HUES6 (cell line): ENCODE measurements around the gene IL12RB1.
"Not testable (repeated sequence)": the region's sequence is repeated elsewhere in the genome, so short reads cannot be mapped to it uniquely, and the experiment has no call there.

Experiments used
- H3K27ac ChIP-seq: 2 replicates; pipeline ENCODE4 v1.7.0; 2013; ENCODE audit warnings: low read depth, mild to moderate bottlenecking, low read length, inconsistent platforms
- H3K27me3 ChIP-seq: 2 replicates; pipeline ENCODE4 v1.6.1; 2013; ENCODE audit warnings: low read length; ENCODE audit not compliant: control insufficient read depth, insufficient read depth
- H3K36me3 ChIP-seq: 2 replicates; pipeline ENCODE4 v1.6.1; 2013; ENCODE audit warnings: low read length; ENCODE audit not compliant: control insufficient read depth, insufficient read depth
- H3K4me1 ChIP-seq: 2 replicates; pipeline ENCODE4 v1.6.1; 2013; ENCODE audit warnings: low read length; ENCODE audit not compliant: control insufficient read depth, insufficient read depth
- H3K4me3 ChIP-seq: 2 replicates; pipeline ENCODE4 v1.5.1; 2013; ENCODE audit warnings: low read depth, low read length
- H3K9ac ChIP-seq: one replicate; pipeline ENCODE4 v1.6.1; 2013; ENCODE audit warnings: mild to moderate bottlenecking, low read length
- H3K9me3 ChIP-seq: 2 replicates; pipeline ENCODE4 v1.6.1; 2013; ENCODE audit warnings: low read depth, low read length; ENCODE audit not compliant: control insufficient read depth, insufficient read depth

Gene IL12RB1

DNA sequence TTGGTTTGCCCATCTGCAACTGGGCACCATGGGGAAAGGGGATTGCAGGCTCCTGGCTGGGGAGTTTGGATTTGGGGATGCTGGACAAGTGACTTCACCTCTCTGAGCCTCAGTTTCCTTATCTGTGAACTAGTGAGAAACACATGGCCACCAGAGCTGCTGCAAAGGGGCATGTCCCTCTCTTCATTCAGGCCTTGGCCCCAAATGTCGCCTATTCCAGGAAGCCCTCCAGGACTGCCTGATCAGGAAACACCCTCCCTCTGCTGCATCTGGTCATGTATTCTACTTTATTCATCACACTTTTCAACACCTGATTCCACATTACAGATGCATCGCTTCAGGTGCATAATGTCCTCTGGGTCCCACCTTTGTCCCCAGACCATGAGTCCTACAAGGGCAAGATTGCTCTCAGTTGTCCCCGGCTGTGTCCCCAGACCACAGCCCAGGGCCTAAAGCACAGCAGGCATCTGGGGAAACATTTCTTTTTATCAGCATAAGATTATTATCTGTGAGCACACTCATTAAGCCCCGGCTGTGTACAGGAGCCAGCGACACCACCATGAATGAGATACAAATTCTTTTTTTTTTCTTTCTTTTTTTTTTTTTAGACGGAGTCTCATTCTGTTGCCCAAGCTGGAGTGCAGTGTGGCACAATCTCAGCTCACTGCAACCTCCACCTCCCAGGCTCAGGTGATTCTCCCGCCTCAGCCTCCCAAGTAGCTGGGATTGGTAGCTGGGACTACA is 41.3 kb downstream of the IL12RB1 start:
- Histone ChIP-seq H3K9me3 (no peaks in the 10 kb centered on the region), H3K4me3 (0 out of 2 replicates have a peak overlapping the region, but pooled peaks have one; percentile 0), H3K9ac (no peak overlapping the region), H3K27ac (no peak overlapping the region), H3K27me3 (no peaks in the 10 kb centered on the region), H3K4me1 (peaks cover 9% of the 10 kb centered on the region; the same call in 1 of the 2 replicates), H3K36me3 (no peaks in the 10 kb centered on the region)

DNA sequence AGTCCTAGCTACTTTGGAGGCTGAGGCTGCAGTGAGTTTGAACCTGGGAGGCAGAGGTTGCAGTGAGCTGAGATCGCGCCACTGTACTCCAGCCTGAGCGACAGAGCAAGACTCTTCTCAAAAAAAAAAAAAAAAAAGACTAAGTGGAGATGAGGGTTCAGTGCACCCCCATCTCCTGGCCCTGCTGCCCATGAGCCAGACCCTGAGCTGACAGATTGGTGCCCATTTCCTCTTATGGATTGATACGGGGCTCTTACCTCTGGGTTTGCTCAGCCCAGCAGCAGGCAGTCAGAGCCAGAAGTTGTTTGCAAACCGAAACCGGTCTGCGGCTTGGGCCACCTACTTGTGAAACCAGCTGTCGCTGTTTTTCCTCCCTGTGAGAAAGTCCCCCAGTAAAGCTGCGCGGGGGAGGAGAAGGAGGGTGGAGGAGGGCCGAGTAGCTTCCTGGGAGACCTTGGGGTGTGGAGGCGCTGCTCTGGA is 41.9 kb downstream of the IL12RB1 start:
- no peaks in the 10 kb centered on the region for H3K9me3 ChIP-seq
- no peak overlapping the region for H3K9ac ChIP-seq
- H3K4me3 ChIP-seq = 0 out of 2 replicates have a peak overlapping the region, but pooled peaks have one; percentile 0
- no peak overlapping the region for H3K27ac ChIP-seq
- peaks cover 9% of the 10 kb centered on the region; the same call in 1 of the 2 replicates for H3K4me1 ChIP-seq
- no peaks in the 10 kb centered on the region for H3K36me3 ChIP-seq
- H3K27me3 ChIP-seq = no peaks in the 10 kb centered on the region

DNA sequence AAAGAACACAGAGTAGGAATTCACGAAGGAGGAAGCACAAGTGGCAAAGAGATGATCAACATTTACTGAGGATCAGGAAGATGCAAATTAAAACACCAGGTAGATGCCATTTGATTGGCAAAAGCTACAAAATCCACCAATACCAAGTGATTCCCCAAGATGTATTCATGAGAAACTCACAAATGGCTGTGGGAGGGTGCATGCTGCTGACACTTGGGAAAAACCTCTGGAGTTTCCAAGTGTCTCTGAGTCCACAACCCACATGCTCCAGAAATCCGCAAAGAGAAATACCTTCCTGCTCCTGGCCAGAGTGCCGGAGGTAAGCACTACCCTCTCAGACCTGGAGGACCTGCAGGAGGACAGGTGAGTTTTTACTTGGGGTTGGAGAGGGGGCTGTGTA is 43.1 kb downstream of the IL12RB1 start:
- no peak overlapping the region for H3K9ac ChIP-seq

DNA sequence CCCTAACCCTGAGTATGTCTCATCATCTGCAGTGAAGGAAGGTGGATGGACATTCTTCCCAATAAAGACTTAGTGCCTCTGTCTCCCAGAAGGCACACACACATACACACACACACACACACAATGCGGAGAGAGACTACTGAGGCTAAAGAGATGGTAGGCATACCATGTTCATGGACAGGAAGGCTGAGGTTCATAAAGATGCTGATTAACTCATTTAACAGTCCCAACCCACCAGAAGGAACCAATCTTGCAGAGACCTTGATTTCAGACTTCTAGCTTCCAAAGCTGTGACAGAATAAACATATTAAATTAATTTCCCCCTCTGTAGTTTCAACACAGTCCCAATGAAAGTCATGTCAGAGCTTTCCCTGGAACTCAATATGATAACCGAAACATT is 45.7 kb downstream of the IL12RB1 start:
- H3K27ac ChIP-seq = no peak overlapping the region
- H3K4me1 ChIP-seq = peaks cover 9% of the 10 kb centered on the region; the same call in 1 of the 2 replicates
- no peaks in the 10 kb centered on the region for H3K9me3 ChIP-seq
- no peak overlapping the region for H3K9ac ChIP-seq
- H3K36me3 ChIP-seq = no peaks in the 10 kb centered on the region
- no peak overlapping the region for H3K4me3 ChIP-seq
- no peaks in the 10 kb centered on the region for H3K27me3 ChIP-seq

More for the DNA sequence above, 43.1 kb downstream of the IL12RB1 start:
- no peak overlapping the region for H3K4me3 ChIP-seq
- no peak overlapping the region for H3K27ac ChIP-seq
- no peaks in the 10 kb centered on the region for H3K9me3 ChIP-seq
- H3K27me3 ChIP-seq = no peaks in the 10 kb centered on the region
- no peaks in the 10 kb centered on the region for H3K36me3 ChIP-seq
- peaks cover 9% of the 10 kb centered on the region; the same call in 1 of the 2 replicates for H3K4me1 ChIP-seq

DNA sequence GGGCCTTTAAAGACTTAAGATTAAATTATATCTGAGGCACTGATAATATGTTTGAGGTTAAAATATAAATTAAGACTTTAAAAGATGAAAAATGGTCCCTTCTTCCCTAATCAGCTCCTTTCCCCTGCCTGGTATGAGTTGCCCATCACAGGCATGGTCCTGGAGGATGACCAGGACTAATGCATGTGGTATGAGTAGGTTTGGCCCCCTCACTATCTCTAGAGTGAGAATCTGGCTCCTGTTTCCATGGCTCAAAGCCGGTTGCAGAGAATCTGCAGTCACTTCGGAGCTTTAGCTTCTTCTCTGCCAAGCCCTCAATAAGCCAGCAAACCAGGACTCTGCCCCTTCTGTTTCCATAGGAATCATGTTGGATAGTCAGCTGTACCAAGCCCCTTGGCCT is 54.6 kb downstream of the IL12RB1 start:
- H3K4me3 ChIP-seq, H3K27me3 ChIP-seq, H3K4me1 ChIP-seq, H3K9me3 ChIP-seq, H3K27ac ChIP-seq, H3K9ac ChIP-seq, H3K36me3 ChIP-seq: not testable (repeated sequence)

DNA sequence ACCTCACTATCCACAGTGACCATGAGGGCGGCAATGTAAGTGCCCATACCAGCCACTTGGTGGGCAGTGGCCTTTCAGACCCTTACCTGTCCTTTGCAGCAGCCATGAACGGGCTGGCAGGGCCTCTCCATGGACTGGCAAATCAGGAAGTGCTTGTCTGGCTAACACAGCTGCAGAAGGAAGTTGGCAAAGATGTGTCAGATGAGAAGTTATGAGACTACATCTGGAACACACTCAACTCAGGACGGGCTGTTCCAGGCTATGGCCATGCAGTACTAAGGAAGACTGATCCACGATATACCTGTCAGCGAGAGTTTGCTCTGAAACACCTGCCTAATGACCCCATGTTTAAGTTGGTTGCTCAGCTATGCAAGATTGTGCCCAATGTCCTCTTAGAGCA is 55.3 kb downstream of the IL12RB1 start:
- H3K36me3 ChIP-seq, H3K27me3 ChIP-seq, H3K4me3 ChIP-seq, H3K4me1 ChIP-seq, H3K9ac ChIP-seq, H3K9me3 ChIP-seq, H3K27ac ChIP-seq: not testable (repeated sequence)

DNA sequence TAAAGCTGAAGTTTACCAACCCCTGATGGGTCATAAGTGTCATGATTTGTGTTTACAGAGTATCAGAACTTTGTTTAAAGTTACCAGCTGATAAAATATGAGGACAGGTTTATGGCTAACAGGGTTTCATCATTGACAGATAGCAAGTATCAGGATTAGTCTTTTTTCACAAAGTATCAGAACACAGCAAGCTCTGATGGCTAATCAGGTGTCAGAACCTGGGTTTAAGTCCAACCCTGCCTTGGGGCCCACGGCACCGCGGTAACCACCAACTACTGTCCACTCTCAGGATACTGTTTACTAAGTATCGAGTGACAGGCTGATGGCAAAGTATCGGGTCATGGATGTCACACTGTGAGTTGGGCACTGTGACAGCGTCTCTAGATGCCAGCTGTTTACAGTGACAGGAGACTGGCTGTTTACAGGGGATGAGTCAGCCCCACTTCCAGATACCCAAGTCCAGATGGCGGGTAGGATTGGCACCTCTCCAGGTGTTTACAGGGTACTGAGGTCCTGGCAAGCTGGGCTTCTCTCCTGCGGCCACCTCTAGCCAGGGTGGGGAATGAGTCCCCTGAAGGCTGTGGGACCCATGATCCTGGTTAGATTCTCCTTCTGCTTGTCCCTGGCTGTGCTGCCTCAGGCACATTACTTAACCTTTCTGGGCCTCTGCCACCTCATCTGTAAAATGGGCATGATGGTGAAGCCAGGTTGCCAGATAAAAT is 57.0 kb downstream of the IL12RB1 start:
- Histone ChIP-seq H3K4me1 (no peaks in the 10 kb centered on the region), H3K36me3 (no peaks in the 10 kb centered on the region), H3K27me3 (no peaks in the 10 kb centered on the region), H3K4me3 (no peak overlapping the region), H3K9ac (no peak overlapping the region), H3K9me3 (no peaks in the 10 kb centered on the region), H3K27ac (no peak overlapping the region)

DNA sequence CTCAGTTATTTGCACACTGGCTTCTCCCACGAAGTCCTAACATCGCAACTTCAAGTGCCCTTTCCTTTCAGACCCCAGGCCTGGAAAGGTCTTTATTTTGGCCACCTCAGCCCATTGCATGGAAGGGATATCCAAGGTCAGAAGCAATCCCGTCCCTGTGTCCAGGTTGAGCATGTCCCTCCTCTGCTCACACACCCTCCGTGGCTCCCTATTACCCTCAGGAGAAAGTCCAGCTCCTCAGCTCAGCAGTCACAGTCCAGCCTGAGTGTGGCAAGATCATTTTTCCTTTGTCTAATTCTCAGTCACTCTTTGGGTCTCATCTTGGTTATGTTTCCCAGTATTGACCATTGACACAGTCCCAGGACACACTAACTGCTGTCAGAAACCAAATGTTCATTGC is 59.6 kb downstream of the IL12RB1 start:
- Histone ChIP-seq H3K9me3 (no peaks in the 10 kb centered on the region), H3K4me3 (no peak overlapping the region), H3K27me3 (no peaks in the 10 kb centered on the region), H3K4me1 (peaks cover 8% of the 10 kb centered on the region), H3K9ac (no peak overlapping the region), H3K36me3 (no peaks in the 10 kb centered on the region), H3K27ac (no peak overlapping the region)

DNA sequence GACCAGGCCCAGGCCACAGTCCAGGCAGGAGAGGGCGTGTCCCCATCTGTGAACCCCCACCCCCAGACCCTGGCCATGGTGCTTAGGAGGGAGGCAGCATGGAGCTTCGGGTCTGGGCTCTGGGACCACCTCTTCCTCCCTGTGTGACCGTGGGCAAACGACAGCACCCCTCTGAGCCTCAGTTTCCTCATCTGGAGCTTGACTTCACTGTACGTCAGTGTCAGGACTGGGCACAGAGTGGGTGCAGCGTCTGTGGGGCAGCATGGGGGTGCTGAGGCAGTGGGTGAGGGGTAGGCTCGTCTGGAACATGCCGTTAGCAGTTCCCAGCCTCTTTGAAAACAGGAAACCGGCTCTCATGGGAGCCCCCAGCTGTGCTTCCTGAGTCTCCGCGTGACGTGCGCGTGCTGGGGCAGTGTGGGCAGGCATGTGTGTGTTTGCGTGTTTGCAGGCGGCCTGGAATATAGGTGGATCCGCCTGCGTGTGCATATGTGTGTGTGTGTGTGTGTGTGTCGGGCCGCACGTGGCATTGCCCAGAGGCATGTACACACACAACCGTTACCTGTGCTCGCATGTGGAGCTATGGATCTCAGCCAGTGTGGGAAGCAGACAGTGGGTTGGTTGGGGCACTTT is 63.0 kb downstream of the IL12RB1 start:
- no peak overlapping the region for H3K27ac ChIP-seq
- peak overlapping the region; percentile 30; the same call in 1 of the 2 replicates for H3K4me3 ChIP-seq
- H3K36me3 ChIP-seq = no peaks in the 10 kb centered on the region
- H3K27me3 ChIP-seq = no peaks in the 10 kb centered on the region
- no peak overlapping the region for H3K9ac ChIP-seq
- H3K4me1 ChIP-seq = peaks cover 8% of the 10 kb centered on the region
- no peaks in the 10 kb centered on the region for H3K9me3 ChIP-seq

DNA sequence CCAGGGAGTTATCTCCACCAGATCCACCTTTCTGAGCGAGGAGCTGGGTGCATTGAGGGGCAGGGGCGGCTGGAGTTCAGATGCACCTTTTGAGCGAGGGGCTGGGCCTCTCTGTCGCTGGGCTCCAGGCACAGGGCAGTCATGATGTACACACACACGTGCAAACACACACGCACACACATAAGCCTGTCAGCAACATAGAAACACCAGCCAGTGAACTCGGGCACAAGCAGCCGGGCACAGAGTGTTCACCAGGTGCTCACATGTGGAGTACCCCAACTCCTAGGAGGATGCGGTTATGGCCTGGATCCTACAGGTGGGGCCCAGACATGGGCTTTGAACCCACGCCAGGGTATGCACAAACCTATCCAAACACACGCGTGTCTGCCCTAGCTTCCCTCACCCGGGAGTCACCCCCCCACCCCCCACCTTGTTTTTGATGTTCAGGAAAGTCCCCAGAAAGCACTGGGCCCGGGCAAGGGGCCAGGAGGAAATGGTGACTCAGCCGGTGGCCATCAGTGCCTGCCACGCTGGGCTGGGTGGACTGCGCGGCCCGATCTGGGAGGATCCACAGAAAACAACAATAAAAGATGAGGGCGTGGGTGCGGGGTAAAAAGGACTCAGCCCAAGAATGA is 65.5 kb downstream of the IL12RB1 start:
- no peaks in the 10 kb centered on the region for H3K9me3 ChIP-seq
- H3K4me1 ChIP-seq = peaks cover 8% of the 10 kb centered on the region
- no peak overlapping the region for H3K9ac ChIP-seq
- no peaks in the 10 kb centered on the region for H3K36me3 ChIP-seq
- H3K27me3 ChIP-seq = no peaks in the 10 kb centered on the region
- no peak overlapping the region for H3K27ac ChIP-seq
- H3K4me3 ChIP-seq = no peak overlapping the region
